HepG2 (cell line): ENCODE measurements around the gene ROPN1B. TPM values are rescaled to one million over a fixed set of nuclear protein-coding genes. Genes with fewer than 3 reads are reported as not detected.
"Not testable (repeated sequence)": the region's sequence is repeated elsewhere in the genome, so short reads cannot be mapped to it uniquely, and the experiment has no call there.

ENCODE experiments used
- ATAC-seq: fragments of 200-7000 bp; cut with Tn5 transposase; 3 replicates; pipeline ENCODE4 v1.9.1; 2020; ENCODE audit warnings: mild to moderate bottlenecking, moderate library complexity
- BruUV-seq: library from RNA; stranded (reverse); fragments of 400-500 nt; replicated peaks from 2 replicates; lab custom pipeline; 2021; lab: Mats Ljungman, UMichigan
- CTCF ChIA-PET: fragments of 300-600 bp; formaldehyde crosslinking; extraction: SDS; loops from one replicate; lab custom pipeline; 2021; ENCODE audit warnings: low total read pairs, inconsistent platforms, low intra/inter-chr PET ratio; lab: Yijun Ruan, JAX
- POLR2A ChIA-PET: fragments of 350-600 bp; sonication (Branson Sonifier 250); formaldehyde crosslinking; loops from one replicate; lab custom pipeline; 2020; ENCODE audit warnings: antibody characterized with exemption, inconsistent platforms; lab: Yijun Ruan, JAX
- DNase-seq: peaks from one replicate; pipeline ENCODE4 v3.0.0-alpha.2; 2015; ENCODE audit warnings: low spot score
- FAIRE-seq: peaks from 3 replicates; lab custom pipeline; 2011; peaks lifted over from hg19 to GRCh38; lab: Jason Lieb, UNC
- H2AFZ ChIP-seq: one replicate; pipeline ENCODE4 v1.6.1; 2011; ENCODE audit warnings: low read length, inconsistent platforms
- H3K27ac ChIP-seq: fragments of 300-600 bp; 3 replicates; pipeline ENCODE4 v1.8.0; 2011; ENCODE audit warnings: mixed run types, mild to moderate bottlenecking, mixed read lengths, low read length, inconsistent platforms; ENCODE audit not compliant: insufficient read depth; ENCODE audit errors: extremely low read length
- H3K27me3 ChIP-seq, 2 experiments: fragments of 200-600 bp in 1 of 2; 2 replicates in 1 of 2; 3 replicates in 1 of 2; pipeline versions ENCODE4 v1.6.0 to v1.8.0; 2011; ENCODE audit warnings: low read length in 2 of 2, mild to moderate bottlenecking in 2 of 2, moderate library complexity in 2 of 2, inconsistent platforms in 1 of 2; ENCODE audit not compliant: insufficient read depth in 2 of 2, control insufficient read depth in 1 of 2
- H3K36me3 ChIP-seq, 2 experiments: fragments of 200-600 bp in 1 of 2; replicated peaks in 1 of 2; 2 replicates in 1 of 2; 3 replicates in 1 of 2; pipeline versions ENCODE4 v1.5.1 to v1.8.0; 2011; ENCODE audit warnings: low read length in 2 of 2, inconsistent platforms in 1 of 2; ENCODE audit not compliant: insufficient read depth in 2 of 2, control insufficient read depth in 1 of 2
- H3K4me1 ChIP-seq: 2 replicates; pipeline ENCODE4 v1.5.1; 2012; ENCODE audit warnings: low read length, inconsistent platforms; ENCODE audit not compliant: insufficient read depth
- H3K4me2 ChIP-seq: 2 replicates; pipeline ENCODE4 v1.6.0; 2011; ENCODE audit warnings: low read depth, low read length, inconsistent platforms
- H3K4me3 ChIP-seq, 3 experiments: fragments of 200-600 bp in 1 of 3; sonication (generic), shearing (Covaris generic) in 1 of 3; replicated peaks in 1 of 3; 2 replicates each; pipeline ENCODE4 v1.5.1; 2011 to 2016; ENCODE audit warnings: low read length in 3 of 3, inconsistent platforms in 2 of 3, low read depth in 2 of 3, mild to moderate bottlenecking in 2 of 3, control low read depth in 1 of 3, mixed read lengths in 1 of 3; ENCODE audit not compliant: insufficient read depth in 1 of 3
- H3K79me2 ChIP-seq: one replicate; pipeline ENCODE4 v1.6.1; 2011; ENCODE audit warnings: low read length, inconsistent platforms; ENCODE audit not compliant: insufficient read depth
- H3K9ac ChIP-seq: 2 replicates; pipeline ENCODE4 v1.6.0; 2011; ENCODE audit warnings: mild to moderate bottlenecking, low read depth, low read length, inconsistent platforms; ENCODE audit not compliant: insufficient read depth
- H3K9me3 ChIP-seq: 2 replicates; pipeline ENCODE4 v1.5.1; 2012; ENCODE audit warnings: mild to moderate bottlenecking, low read length
- H4K20me1 ChIP-seq: 2 replicates; pipeline ENCODE4 v1.6.0; 2011; ENCODE audit warnings: inconsistent platforms, mild to moderate bottlenecking, low read length, moderate library complexity; ENCODE audit not compliant: insufficient read depth
- FOSL2 ChIP-seq: sonication (generic); formaldehyde crosslinking; IDR thresholded peaks from 2 replicates; pipeline ENCODE4 v1.4.0; 2020; ENCODE audit warnings: missing genetic modification reagents
- FOXA3 ChIP-seq: IDR thresholded peaks from 2 replicates; pipeline ENCODE4 v1.6.1; 2016; ENCODE audit warnings: missing genetic modification reagents, missing compliant biosample characterization
- HNRNPL ChIP-seq: fragments of 200-400 bp; formaldehyde crosslinking; IDR thresholded peaks from 2 replicates; pipeline ENCODE4 v1.6.1; 2017; ENCODE audit warnings: mild to moderate bottlenecking, low read depth, low read length
- NR2F6 ChIP-seq, 2 experiments: IDR thresholded peaks; 2 replicates each; pipeline ENCODE4 v1.6.1; 2016; ENCODE audit warnings: antibody characterized with exemption in 1 of 2, mild to moderate bottlenecking in 1 of 2
- RARA ChIP-seq: IDR thresholded peaks from 2 replicates; pipeline ENCODE4 v1.6.1; 2016; ENCODE audit warnings: missing genetic modification reagents, missing compliant biosample characterization
- RXRB ChIP-seq: IDR thresholded peaks from 2 replicates; pipeline ENCODE4 v1.6.1; 2016; ENCODE audit warnings: borderline replicate concordance, missing genetic modification reagents, missing compliant biosample characterization
- SALL1 ChIP-seq: sonication (generic); formaldehyde crosslinking; IDR thresholded peaks from 2 replicates; pipeline ENCODE4 v1.8.0; 2022; ENCODE audit warnings: mild to moderate bottlenecking, missing genetic modification reagents
- SAP130 ChIP-seq: IDR thresholded peaks from 2 replicates; pipeline ENCODE4 v1.6.1; 2016; ENCODE audit warnings: low read depth
- YY1 ChIP-seq: IDR thresholded peaks from 2 replicates; pipeline ENCODE4 v1.6.1; 2011; ENCODE audit warnings: low read length, low read depth, moderate library complexity, mild to moderate bottlenecking; ENCODE audit not compliant: insufficient read depth, insufficient replicate concordance
- ZNF350 ChIP-seq: sonication (generic); formaldehyde crosslinking; IDR thresholded peaks from 2 replicates; pipeline ENCODE4 v1.4.0; 2020; ENCODE audit warnings: mild to moderate bottlenecking, low read depth, missing genetic modification reagents, borderline replicate concordance
- ZNF687 ChIP-seq: sonication (generic); formaldehyde crosslinking; IDR thresholded peaks from 2 replicates; pipeline ENCODE4 v1.5.1; 2020; ENCODE audit warnings: mild to moderate bottlenecking, missing genetic modification reagents, moderate library complexity
- WGBS: methylation state at CpG from one replicate; pipeline ENCODE4 v1.1.6; 2017; ENCODE audit warnings: low lambda C conversion rate; 5-methylcytosine and 5-hydroxymethylcytosine counted together
- in situ Hi-C: cut with HindIII; loops from 2 replicates; pipeline ENCODE4 v1.10.0; 2017; ENCODE audit warnings: low pct_unique_long_range_greater_than_20kb; ENCODE audit not compliant: extremely low pct_ligation_motif_present
- intact Hi-C: fragments of 100-400 bp; cut with micrococcal nuclease; formaldehyde crosslinking; loops from one replicate; pipeline ENCODE4 v1.10.0; 2022; ENCODE audit not compliant: unreplicated experiment
- polyA plus RNA-seq, 8 experiments: library from polyadenylated mRNA; depleted of rRNA in 3 of 8; stranded (reverse) in 7 of 8; unstranded in 1 of 8; fragments of >200 nt; fragmentation: Illumina TruSeq in 4 of 8; extraction: Trizol in 4 of 8; gene quantifications; 2 replicates each; pipeline versions ENCODE4 v1.2.1 to v1.2.3, GENCODE V29; 2011 to 2016; ENCODE audit warnings: low read depth in 4 of 8, missing spikeins in 1 of 8, mixed read lengths in 1 of 8; ENCODE audit not compliant: insufficient read depth in 1 of 8
- total RNA-seq, 5 experiments: library from RNA; depleted of rRNA; stranded (reverse); fragments of >200 nt; fragmentation: Illumina TruSeq; extraction: Trizol; gene quantifications; 2 replicates each; pipeline ENCODE4 v1.2.3, GENCODE V29; 2016; ENCODE audit warnings: low read depth in 1 of 5
- TF ChIP-seq, protein P1 (sequence below): sonication (generic); formaldehyde crosslinking; IDR thresholded peaks from 2 replicates; pipeline ENCODE4 v1.4.0; 2020; ENCODE audit warnings: missing genetic modification reagents
- TF ChIP-seq, protein P2 (sequence below): sonication (generic); formaldehyde crosslinking; IDR thresholded peaks from 2 replicates; pipeline ENCODE4 v1.5.0; 2020; ENCODE audit warnings: mild to moderate bottlenecking, missing genetic modification reagents, borderline replicate concordance

The ROPN1B gene
- total and polyA plus RNA-seq, 2 of the 13 experiments (the other 11 are each of a cell fraction or from before 2014, with no cell fraction given) = not detected

DNA sequence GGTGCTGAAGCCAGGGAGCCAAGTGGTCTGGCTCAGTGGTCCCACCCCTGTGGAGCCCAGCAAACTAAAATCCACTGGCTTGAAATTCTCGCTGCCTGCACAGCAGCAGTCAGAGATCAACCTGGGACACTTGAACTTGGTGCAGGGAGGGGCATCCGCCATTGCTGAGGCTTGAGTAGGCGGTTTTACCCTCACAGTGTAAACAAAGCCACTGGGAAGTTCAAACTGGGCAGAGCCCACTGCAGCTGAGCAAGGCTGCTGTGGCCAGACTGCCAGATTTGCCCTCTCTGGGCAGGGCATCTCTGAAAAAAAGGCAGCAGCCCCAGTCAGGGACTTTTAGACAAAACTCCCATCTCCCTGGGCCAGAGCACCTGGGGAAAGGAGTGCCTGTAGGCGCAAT lies 27.8 kb downstream of the ROPN1B start:
- H4K20me1 ChIP-seq; H3K27me3 ChIP-seq; H3K9ac ChIP-seq; in situ Hi-C loops; H3K9me3 ChIP-seq; H3K36me3 ChIP-seq; H2AFZ ChIP-seq; H3K79me2 ChIP-seq; BruUV-seq; CTCF ChIA-PET; FAIRE-seq; H3K27ac ChIP-seq; DNase-seq; TF ChIP-seq NR2F6 (IDR thresholded peaks at IDR 0.05): not testable (repeated sequence)
- ATAC-seq = peak; percentile 82
- Histone ChIP-seq H3K4me1 (peaks cover 28% of the 10 kb centered on the region), H3K4me3 (peak overlapping the region; percentile 26 to 44 (median 32); a peak in 4 of 6 replicates), H3K4me2 (peak overlapping the region; percentile 70)
- POLR2A ChIA-PET = interaction anchor here (1.6 kb wide), 1 partner anchor 87 kb away, joined by 4 read pairs; the partner anchor contains the start of gene SLC41A3
- intact Hi-C loops = loop anchor here (10.0 kb wide), 1 partner anchor 58 kb away; no protein-coding TSS in a partner anchor
- no CpG with 5 or more reads among the region's 4 CpGs for WGBS
- TF ChIP-seq ZNF350 (CRISPR knock-in tag) (peak; percentile 48; the same call in 1 of the 2 replicates), RARA (peak; percentile 28; the same call in 1 of the 2 replicates), SALL1 (CRISPR knock-in tag) (peak; percentile 13; the same call in 1 of the 2 replicates), ZNF687 (peak; percentile 36; the same call in 1 of the 2 replicates), YY1 (peak; percentile 69), RXRB (CRISPR knock-in tag) (0 out of 2 replicates have a peak, but pooled peaks have one; percentile 20), NR2F6 (CRISPR knock-in tag; IDR thresholded peaks at IDR 0.05) (0 out of 2 replicates have a peak, but pooled peaks have one; percentile 16), HNRNPL (peak; percentile 68; the same call in 1 of the 2 replicates), SAP130 (CRISPR knock-in tag) (peak; percentile 46), FOSL2 (CRISPR knock-in tag) (0 out of 2 replicates have a peak, but pooled peaks have one; percentile 18), FOXA3 (CRISPR knock-in tag) (peak; percentile 66)
- TF ChIP-seq, protein P1, sequence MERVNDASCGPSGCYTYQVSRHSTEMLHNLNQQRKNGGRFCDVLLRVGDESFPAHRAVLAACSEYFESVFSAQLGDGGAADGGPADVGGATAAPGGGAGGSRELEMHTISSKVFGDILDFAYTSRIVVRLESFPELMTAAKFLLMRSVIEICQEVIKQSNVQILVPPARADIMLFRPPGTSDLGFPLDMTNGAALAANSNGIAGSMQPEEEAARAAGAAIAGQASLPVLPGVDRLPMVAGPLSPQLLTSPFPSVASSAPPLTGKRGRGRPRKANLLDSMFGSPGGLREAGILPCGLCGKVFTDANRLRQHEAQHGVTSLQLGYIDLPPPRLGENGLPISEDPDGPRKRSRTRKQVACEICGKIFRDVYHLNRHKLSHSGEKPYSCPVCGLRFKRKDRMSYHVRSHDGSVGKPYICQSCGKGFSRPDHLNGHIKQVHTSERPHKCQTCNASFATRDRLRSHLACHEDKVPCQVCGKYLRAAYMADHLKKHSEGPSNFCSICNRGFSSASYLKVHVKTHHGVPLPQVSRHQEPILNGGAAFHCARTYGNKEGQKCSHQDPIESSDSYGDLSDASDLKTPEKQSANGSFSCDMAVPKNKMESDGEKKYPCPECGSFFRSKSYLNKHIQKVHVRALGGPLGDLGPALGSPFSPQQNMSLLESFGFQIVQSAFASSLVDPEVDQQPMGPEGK (CRISPR knock-in tag) = peak; percentile 29; the same call in 1 of the 2 replicates
- TF ChIP-seq, protein P2, sequence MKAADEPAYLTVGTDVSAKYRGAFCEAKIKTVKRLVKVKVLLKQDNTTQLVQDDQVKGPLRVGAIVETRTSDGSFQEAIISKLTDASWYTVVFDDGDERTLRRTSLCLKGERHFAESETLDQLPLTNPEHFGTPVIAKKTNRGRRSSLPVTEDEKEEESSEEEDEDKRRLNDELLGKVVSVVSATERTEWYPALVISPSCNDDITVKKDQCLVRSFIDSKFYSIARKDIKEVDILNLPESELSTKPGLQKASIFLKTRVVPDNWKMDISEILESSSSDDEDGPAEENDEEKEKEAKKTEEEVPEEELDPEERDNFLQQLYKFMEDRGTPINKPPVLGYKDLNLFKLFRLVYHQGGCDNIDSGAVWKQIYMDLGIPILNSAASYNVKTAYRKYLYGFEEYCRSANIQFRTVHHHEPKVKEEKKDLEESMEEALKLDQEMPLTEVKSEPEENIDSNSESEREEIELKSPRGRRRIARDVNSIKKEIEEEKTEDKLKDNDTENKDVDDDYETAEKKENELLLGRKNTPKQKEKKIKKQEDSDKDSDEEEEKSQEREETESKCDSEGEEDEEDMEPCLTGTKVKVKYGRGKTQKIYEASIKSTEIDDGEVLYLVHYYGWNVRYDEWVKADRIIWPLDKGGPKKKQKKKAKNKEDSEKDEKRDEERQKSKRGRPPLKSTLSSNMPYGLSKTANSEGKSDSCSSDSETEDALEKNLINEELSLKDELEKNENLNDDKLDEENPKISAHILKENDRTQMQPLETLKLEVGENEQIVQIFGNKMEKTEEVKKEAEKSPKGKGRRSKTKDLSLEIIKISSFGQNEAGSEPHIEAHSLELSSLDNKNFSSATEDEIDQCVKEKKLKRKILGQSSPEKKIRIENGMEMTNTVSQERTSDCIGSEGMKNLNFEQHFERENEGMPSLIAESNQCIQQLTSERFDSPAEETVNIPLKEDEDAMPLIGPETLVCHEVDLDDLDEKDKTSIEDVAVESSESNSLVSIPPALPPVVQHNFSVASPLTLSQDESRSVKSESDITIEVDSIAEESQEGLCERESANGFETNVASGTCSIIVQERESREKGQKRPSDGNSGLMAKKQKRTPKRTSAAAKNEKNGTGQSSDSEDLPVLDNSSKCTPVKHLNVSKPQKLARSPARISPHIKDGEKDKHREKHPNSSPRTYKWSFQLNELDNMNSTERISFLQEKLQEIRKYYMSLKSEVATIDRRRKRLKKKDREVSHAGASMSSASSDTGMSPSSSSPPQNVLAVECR (CRISPR knock-in tag) = 0 out of 2 replicates have a peak, but pooled peaks have one; percentile 17
